ENCODE results near the gene GRIK3. TPM values are rescaled to one million over a fixed set of nuclear protein-coding genes. Genes with fewer than 3 reads are reported as not detected.

The GRIK3 gene
- polyA plus RNA-seq, 1 donor (not counting 4 experiments of a cell fraction or from before 2014, with no cell fraction given), result not detected

DNA sequence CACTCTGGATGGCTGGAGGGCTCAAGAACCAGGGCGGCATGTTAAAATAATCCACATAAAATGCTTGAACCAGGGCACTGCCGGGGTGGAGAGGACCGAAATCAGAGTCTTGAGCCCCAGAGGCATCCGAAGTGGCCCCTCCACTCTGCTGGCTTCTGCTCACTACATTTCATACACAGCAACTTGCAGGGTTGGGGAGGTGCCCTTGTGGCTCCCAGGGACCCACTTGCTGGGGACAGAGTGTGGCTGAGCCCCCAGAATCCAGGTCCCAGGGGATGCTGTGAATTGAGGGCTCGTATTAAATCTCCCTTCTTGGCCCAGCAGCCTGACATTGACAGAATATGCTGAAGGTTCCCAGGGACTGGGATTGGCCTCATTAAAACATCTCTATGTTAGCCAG is 181.7 kb downstream of the GRIK3 start:
- Histone ChIP-seq H3K27ac (ENCODE audit: control insufficient read depth, insufficient read depth, low read length) (no peak overlapping the region), H3K4me3 (ENCODE audit: control insufficient read depth in 2 of 3, extremely low read depth in 1 of 3, insufficient read depth in 2 of 3, low read depth in 1 of 3, low read length in 3 of 3) (no peak overlapping the region), H3K9me1 (ENCODE audit: control insufficient read depth, extremely low read depth, insufficient read depth, low read length) (no peaks in the 10 kb centered on the region), H3K4me1 (ENCODE audit: control insufficient read depth, extremely low read depth, insufficient read depth, low read length) (no peaks in the 10 kb centered on the region), H3K4me2 (ENCODE audit: control insufficient read depth, extremely low read depth, insufficient read depth, low read depth, low read length) (no peak overlapping the region), H3K36me3 (ENCODE audit: control insufficient read depth in 2 of 2, extremely low read depth in 1 of 2, insufficient read depth in 2 of 2, low read length in 2 of 2) (no peaks in the 10 kb centered on the region), H4K20me1 (ENCODE audit: control insufficient read depth, extremely low read depth, insufficient read depth, low read length) (no peaks in the 10 kb centered on the region), H3K79me2 (ENCODE audit: control insufficient read depth, insufficient read depth, low read length) (no peaks in the 10 kb centered on the region), H3K27me3 (ENCODE audit: control insufficient read depth, extremely low read depth, insufficient read depth, low read length) (no peaks in the 10 kb centered on the region), H3K9ac (ENCODE audit: control insufficient read depth, extremely low read depth, insufficient read depth, low read length) (no peak overlapping the region), H2AFZ (ENCODE audit: control insufficient read depth, low read length) (no peak overlapping the region), H3K9me3 (ENCODE audit: control insufficient read depth, low read depth, low read length) (no peaks in the 10 kb centered on the region)
- TF ChIP-seq CTCF (optimal IDR thresholded peaks at IDR 0.05 in 1 of 3, IDR thresholded peaks at IDR 0.05 in 1 of 3, conservative IDR thresholded peaks at IDR 0.05 in 1 of 3; ENCODE audit: extremely low read depth in 1 of 3, insufficient read depth in 2 of 3, low read length in 3 of 3) (no peak), EZH2 (IDR thresholded peaks at IDR 0.05; ENCODE audit: low read length) (no peak)
- dilution Hi-C loops (cut with MboI; ENCODE audit: extremely low pct_ligation_motif_present, low sequenced_read_pairs), result no loop called here
- DNase-seq (ENCODE audit: low read depth, low spot score) (no peak), FAIRE-seq (no peak)

DNA sequence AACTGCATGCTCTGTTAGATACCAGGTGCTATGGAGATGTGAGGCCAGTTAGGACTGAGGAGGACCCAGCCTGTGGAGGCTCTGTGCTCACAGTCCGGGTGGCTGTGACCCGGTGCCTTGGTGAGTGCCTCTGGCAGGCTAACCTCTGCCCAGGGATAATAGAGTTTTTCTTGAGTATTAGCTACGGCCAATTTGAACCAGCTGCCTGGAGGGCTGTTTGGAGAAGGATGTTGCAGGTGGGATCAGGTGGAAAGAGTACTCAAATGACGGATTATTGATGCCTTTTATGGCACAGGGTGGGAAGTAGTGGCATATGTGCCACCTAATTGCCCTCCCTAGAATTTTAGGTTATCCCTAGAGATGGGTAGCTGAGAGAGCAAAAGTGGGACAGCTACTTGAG is 182.7 kb downstream of the GRIK3 start:
- Histone ChIP-seq H4K20me1 (ENCODE audit: control insufficient read depth, extremely low read depth, insufficient read depth, low read length) (no peaks in the 10 kb centered on the region), H3K4me1 (ENCODE audit: control insufficient read depth, extremely low read depth, insufficient read depth, low read length) (no peaks in the 10 kb centered on the region), H3K9ac (ENCODE audit: control insufficient read depth, extremely low read depth, insufficient read depth, low read length) (no peak overlapping the region), H3K36me3 (ENCODE audit: control insufficient read depth in 2 of 2, extremely low read depth in 1 of 2, insufficient read depth in 2 of 2, low read length in 2 of 2) (no peaks in the 10 kb centered on the region), H3K4me3 (ENCODE audit: control insufficient read depth in 2 of 3, extremely low read depth in 1 of 3, insufficient read depth in 2 of 3, low read depth in 1 of 3, low read length in 3 of 3) (no peak overlapping the region), H3K9me1 (ENCODE audit: control insufficient read depth, extremely low read depth, insufficient read depth, low read length) (no peaks in the 10 kb centered on the region), H3K9me3 (ENCODE audit: control insufficient read depth, low read depth, low read length) (no peaks in the 10 kb centered on the region), H3K79me2 (ENCODE audit: control insufficient read depth, insufficient read depth, low read length) (no peaks in the 10 kb centered on the region), H3K27ac (ENCODE audit: control insufficient read depth, insufficient read depth, low read length) (no peak overlapping the region), H2AFZ (ENCODE audit: control insufficient read depth, low read length) (no peak overlapping the region), H3K27me3 (ENCODE audit: control insufficient read depth, extremely low read depth, insufficient read depth, low read length) (no peaks in the 10 kb centered on the region), H3K4me2 (ENCODE audit: control insufficient read depth, extremely low read depth, insufficient read depth, low read depth, low read length) (no peak overlapping the region)
- TF ChIP-seq CTCF (optimal IDR thresholded peaks at IDR 0.05 in 1 of 3, IDR thresholded peaks at IDR 0.05 in 1 of 3, conservative IDR thresholded peaks at IDR 0.05 in 1 of 3; ENCODE audit: extremely low read depth in 1 of 3, insufficient read depth in 2 of 3, low read length in 3 of 3) (no peak), EZH2 (IDR thresholded peaks at IDR 0.05; ENCODE audit: low read length) (no peak)
- DNase-seq (ENCODE audit: low read depth, low spot score) (no peak), FAIRE-seq (no peak)
- dilution Hi-C loops (cut with MboI; ENCODE audit: extremely low pct_ligation_motif_present, low sequenced_read_pairs), result no loop called here
